ENCODE results near the gene AARS2. TPM values are rescaled to one million over a fixed set of nuclear protein-coding genes. Genes with fewer than 3 reads are reported as not detected.

AARS2 gene
- total RNA-seq, 4 donors from 2014 or later: 14.2 to 23.1 (median 17.7) TPM

DNA sequence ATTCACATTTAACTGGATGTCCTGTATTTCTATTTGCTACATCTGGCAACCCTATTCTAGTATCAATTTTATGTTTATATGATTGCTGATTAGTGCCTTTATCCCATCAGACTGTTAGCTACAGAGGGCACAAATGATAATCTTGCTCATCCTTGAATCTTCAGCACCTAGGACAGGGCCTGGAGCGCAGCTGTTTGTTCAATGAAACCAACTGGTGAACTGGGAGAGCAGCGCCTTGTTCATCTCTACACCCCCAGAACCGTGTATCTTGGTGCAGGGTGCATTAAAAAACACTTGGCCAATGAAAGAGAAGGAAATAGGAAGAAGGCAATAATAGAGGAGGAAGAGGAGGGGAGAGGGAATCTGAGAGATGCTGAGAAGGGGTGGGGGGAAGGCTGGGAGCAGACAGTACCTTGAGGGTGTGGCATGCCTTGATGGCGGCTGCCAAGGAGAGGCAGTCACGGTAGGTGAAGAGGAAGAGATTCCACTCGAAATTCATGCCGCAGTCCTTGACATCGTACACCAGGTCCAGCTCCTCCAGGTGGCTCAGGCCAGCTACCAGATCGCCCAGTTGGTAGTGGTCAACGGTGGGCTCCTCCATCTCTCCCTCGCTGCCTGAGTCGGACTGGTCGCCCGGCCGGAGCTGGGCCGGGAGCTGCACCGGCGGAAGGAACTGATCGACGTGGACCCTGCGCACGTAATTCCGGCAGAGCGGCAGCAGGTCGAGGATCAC is 27.4 kb downstream of the AARS2 start:
- TF ChIP-seq, protein P1, sequence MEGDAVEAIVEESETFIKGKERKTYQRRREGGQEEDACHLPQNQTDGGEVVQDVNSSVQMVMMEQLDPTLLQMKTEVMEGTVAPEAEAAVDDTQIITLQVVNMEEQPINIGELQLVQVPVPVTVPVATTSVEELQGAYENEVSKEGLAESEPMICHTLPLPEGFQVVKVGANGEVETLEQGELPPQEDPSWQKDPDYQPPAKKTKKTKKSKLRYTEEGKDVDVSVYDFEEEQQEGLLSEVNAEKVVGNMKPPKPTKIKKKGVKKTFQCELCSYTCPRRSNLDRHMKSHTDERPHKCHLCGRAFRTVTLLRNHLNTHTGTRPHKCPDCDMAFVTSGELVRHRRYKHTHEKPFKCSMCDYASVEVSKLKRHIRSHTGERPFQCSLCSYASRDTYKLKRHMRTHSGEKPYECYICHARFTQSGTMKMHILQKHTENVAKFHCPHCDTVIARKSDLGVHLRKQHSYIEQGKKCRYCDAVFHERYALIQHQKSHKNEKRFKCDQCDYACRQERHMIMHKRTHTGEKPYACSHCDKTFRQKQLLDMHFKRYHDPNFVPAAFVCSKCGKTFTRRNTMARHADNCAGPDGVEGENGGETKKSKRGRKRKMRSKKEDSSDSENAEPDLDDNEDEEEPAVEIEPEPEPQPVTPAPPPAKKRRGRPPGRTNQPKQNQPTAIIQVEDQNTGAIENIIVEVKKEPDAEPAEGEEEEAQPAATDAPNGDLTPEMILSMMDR (IDR thresholded peaks at IDR 0.05): no peak
- TF ChIP-seq EP300 (IDR thresholded peaks at IDR 0.05) (no peak), POLR2A (IDR thresholded peaks at IDR 0.05) (no peak)
- no peak for DNase-seq (ENCODE audit: low spot score in 2 of 2)
- H3K27ac ChIP-seq: no peak overlapping the region
- H3K4me1 ChIP-seq: no peaks in the 10 kb centered on the region
- H3K27me3 ChIP-seq: peaks cover 0 to 31% of the 10 kb centered on the region in 2 donors
- no peaks in the 10 kb centered on the region for H3K9me3 ChIP-seq
- no peak overlapping the region for H3K4me3 ChIP-seq
- WGBS, 2 donors: 79 to 80% methylated on average over 25 of the region's 25 CpGs
- peaks cover 0 to 23% (median 0%) of the 10 kb centered on the region in 3 donors for H3K36me3 ChIP-seq

DNA sequence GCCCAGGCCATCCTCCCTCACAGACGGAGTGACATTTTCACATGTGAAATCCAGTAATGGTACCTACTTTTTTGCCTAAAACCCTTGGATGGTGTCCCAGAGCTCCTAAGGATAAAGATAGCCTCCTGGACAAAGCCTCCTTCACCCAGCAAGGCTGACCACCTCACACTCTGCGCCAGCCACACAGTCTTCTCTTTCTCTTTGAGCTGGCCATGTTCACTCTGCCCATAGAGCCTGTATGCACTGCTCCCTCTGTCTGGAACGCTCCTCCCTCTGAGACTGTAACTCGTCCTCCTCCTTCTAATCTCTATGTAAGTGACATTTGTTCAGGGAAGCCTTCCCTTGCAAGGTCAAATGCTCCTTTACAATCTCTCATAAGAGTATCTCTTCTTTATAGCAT is 28.3 kb downstream of the AARS2 start:
- DNase-seq (ENCODE audit: low spot score in 2 of 2): no peak
- Histone ChIP-seq H3K27ac (no peak overlapping the region), H3K36me3 (peaks cover 0 to 23% (median 0%) of the 10 kb centered on the region in 3 donors), H3K27me3 (peaks cover 0 to 22% of the 10 kb centered on the region in 2 donors), H3K4me3 (no peak overlapping the region), H3K9me3 (no peaks in the 10 kb centered on the region), H3K4me1 (no peaks in the 10 kb centered on the region)
- WGBS, 2 donors: 64 to 66% methylated on average over 4 of the region's 4 CpGs
- TF ChIP-seq EP300 (IDR thresholded peaks at IDR 0.05) (no peak), POLR2A (IDR thresholded peaks at IDR 0.05) (no peak)
- TF ChIP-seq, protein P1 (IDR thresholded peaks at IDR 0.05): no peak

DNA sequence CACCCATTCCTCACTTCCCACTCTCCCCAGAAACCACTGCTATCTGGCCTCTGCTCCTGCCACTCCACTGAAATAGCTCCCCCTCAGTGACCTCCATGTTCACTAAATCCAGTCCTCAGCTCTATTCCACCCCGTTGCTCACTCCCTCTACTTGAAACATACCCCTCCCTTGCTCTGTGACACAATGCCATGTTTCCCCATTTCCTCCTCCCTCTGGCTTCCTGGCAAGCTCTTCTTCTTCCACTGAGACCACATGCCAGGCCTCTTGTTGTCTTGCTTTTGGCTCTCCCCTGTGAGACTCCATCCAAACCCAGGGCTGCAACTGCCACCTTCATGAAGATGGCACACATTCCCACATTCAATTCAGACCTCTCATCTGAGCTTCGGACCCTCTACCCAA is 29.0 kb downstream of the AARS2 start:
- TF ChIP-seq EP300 (IDR thresholded peaks at IDR 0.05) (no peak), POLR2A (IDR thresholded peaks at IDR 0.05) (no peak)
- TF ChIP-seq, protein P1 (IDR thresholded peaks at IDR 0.05): no peak
- no peaks in the 10 kb centered on the region for H3K9me3 ChIP-seq
- no peak overlapping the region for H3K27ac ChIP-seq
- H3K4me3 ChIP-seq: no peak overlapping the region
- H3K36me3 ChIP-seq: peaks cover 0 to 23% (median 0%) of the 10 kb centered on the region in 3 donors
- DNase-seq (ENCODE audit: low spot score in 2 of 2): no peak
- WGBS, 2 donors: 53 to 56% methylated on average over 2 of the region's 2 CpGs
- peaks cover 0 to 15% of the 10 kb centered on the region in 2 donors for H3K27me3 ChIP-seq
- no peaks in the 10 kb centered on the region for H3K4me1 ChIP-seq

DNA sequence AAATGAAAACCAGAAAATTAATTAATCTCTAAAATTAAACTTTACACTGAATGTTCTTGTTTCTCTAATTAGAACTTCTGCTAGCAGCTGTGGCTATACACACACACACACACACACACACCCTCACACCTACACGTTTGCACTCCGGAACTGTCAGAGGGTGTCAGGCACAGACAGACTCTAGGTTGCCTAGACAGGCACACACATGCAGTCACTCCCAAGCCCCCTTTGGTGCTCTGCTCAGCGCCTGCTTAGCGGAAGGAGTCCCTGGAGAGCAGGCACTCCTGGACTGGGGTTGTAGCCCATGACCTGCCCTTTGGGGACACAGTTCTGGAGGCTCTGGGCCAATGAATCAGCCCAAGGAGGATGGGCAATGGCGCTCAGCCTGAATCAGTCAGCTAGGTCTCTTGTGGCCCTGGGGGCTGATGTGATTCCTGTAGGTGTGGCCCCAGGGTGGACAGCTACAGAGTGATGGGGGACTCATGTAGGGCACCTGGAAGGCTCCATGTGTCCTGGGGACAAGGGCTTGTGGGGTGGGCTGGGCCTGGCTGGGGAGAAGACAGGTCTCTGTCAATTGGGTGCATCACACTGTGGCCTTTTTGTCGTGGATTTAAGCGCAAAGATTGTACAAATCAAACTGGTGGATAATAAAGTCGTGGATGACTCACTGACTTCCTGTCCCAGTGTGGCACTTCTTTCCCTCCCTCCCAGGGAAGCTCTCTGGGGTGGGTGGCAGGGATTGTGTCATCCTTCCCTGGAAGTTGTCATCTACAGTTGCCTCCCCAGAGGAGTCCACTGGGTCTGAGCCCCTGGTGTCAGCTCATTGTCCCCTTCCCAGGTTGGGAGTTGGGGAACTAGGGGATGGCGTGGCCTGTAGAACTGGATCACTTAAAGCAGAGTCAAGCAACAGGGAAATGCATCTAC is 34.1 kb downstream of the AARS2 start:
- Histone ChIP-seq H3K4me1 (peaks cover 0 to 13% (median 5%) of the 10 kb centered on the region in 4 donors), H3K4me3 (no peak overlapping the region), H3K27me3 (peaks cover 0 to 37% of the 10 kb centered on the region in 2 donors), H3K9me3 (no peaks in the 10 kb centered on the region), H3K36me3 (peaks cover 0 to 6% (median 0%) of the 10 kb centered on the region in 3 donors), H3K27ac (no peak overlapping the region)
- DNase-seq (ENCODE audit: low spot score in 2 of 2): no peak
- TF ChIP-seq POLR2A (IDR thresholded peaks at IDR 0.05) (no peak), EP300 (IDR thresholded peaks at IDR 0.05) (no peak)
- TF ChIP-seq, protein P1 (IDR thresholded peaks at IDR 0.05): no peak
- 61 to 70% methylated on average over 9 of the region's 9 CpGs for WGBS, 2 donors
